HG03060 (cell line): ENCODE data around the gene SNCB.

Experiments
- ATAC-seq: cut with Tn5 transposase; IDR thresholded peaks from one replicate; pipeline ENCODE4 v1.9.1; 2021; ENCODE audit warnings: low read depth, moderate number of reproducible peaks; ENCODE audit not compliant: unreplicated experiment

SNCB gene

DNA sequence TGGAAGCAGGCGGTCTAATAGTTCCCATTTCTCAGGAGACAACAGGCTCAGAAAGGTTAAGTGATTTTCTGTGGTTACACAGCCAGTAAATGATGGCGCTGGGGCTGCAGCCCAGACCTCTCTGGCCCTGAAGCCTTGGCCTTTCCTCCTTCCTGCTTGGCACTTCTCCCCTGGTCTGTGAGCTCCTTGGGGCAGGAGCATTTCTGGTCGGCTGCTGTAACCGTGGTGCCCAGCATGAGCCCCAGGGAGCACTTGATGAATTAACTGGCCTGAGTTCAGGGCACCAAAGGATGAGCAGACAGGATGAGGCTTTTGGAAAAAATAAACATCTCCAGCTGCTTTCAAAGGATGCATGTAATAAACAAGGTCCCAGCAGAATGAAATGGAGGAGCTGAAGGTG lies 51.0 kb downstream of the SNCB start:
- ATAC-seq: no peak

DNA sequence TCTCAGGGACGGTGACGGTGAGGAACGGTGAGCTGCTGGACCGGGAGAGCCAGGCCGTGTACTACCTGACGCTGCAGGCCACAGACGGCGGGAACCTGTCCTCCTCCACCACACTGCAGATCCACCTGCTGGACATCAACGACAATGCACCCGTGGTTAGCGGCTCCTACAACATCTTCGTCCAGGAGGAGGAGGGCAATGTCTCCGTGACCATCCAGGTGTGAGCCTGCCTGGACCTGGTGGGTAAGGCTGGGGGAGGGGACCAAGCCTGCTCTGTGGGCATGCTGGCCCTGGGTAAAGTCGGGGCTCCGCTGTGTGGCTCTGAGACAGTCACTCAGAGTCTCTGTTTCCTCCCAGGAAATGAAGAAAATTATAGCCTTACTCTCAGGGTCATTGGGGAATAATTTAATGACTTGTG lies 51.9 kb downstream of the SNCB start:
- ATAC-seq: no peak

DNA sequence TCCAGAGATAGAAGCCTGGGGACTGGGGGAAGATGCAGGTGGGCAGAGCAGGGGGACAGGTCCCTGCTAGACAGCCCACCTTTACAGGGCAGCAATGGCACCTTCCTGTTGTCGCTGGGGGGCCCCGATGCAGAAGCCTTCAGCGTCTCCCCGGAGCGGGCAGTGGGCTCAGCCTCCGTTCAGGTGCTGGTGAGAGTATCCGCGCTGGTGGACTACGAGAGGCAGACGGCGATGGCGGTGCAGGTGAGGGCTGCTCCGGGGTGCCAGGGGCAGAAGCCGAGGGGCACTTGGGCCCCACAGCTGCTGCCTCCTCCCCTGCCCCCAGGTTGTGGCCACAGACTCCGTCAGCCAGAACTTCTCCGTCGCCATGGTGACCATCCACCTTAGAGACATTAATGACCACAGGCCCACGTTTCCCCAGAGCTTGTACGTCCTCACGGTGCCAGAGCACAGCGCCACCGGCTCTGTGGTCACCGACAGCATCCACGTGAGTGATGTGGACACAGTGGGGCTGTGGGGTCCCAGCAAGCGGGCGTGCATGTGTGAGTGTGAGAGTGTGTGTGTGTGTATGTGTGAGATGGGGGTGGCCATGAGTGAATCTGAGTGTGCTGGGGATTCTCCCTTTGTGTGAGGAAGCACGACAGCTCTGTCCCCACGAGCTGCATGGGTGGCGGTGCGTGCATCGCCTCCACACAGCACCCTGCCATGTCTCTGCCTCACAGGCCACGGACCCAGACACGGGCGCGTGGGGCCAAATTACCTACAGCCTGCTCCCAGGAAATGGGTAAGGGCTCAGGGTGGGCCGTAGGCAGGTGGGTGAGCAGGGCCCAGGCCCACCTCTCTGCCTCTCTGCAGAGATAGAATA lies 52.8 kb downstream of the SNCB start:
- ATAC-seq: no peak

DNA sequence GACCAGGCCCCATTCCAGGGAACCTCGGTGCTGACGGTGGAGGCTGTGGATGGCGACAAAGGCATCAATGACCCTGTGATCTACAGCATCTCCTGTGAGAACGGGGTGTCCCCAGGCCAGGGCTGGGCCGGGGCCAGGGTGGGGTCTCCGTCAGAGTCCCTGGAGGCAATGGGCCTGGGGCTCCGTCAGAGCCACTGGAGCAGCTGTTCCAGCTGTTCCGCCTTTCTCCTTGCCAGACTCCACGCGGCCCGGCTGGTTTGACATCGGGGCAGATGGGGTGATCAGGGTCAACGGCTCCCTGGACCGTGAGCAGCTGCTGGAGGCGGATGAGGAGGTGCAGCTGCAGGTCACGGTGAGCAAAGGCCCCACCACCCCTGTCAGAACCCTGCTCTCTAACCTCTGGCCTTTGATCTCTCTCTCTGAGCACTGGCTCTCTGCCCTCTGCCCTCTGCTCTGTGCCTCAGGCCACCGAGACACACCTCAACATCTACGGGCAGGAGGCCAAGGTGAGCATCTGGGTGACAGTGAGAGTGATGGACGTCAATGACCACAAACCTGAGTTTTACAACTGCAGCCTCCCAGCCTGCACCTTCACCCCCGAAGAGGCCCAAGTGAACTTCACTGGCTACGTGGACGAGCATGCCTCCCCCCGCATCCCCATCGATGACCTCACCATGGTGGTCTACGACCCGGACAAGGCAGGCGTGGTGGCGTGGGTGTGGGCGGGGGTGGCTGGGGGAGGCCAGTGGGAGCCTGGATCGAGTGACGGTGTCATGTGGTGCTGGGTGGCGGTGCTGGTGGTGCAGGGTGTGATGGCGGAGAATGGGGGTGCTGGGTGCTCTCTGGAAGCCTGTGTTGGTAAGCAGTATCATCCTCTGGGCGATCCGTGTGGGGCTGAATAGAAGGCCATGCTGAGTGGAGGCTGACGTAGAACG lies 54.6 kb downstream of the SNCB start:
- ATAC-seq: no peak

DNA sequence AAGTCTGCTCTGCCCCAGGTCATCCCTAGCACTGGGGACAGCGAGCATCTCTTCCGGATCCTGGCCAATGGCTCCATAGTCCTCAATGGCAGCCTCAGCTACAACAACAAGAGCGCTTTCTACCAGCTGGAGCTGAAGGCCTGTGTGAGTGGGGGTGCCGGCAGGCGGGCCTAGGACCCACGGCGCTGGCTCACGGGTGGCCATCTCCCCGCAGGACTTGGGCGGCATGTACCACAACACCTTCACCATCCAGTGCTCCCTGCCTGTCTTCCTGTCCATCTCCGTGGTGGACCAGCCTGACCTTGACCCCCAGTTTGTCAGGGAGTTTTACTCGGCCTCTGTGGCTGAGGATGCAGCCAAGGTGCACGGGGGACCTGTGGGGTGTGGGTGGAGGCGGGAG lies 55.3 kb downstream of the SNCB start:
- ATAC-seq: no peak

DNA sequence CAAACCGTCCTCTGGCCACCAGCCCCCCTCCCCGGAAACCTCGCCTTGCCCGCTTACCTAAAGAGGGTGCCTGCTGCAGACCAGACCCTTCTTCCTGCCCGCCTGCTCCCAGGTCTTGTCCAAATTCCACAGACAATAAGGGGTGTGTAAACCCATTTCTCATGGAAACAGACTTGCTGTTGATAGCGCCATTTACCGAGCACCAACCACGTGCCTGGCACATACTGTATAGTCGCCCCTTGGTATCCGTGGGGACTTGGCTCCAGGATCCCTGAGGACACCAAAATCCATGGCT lies 56.1 kb downstream of the SNCB start:
- no peak for ATAC-seq

DNA sequence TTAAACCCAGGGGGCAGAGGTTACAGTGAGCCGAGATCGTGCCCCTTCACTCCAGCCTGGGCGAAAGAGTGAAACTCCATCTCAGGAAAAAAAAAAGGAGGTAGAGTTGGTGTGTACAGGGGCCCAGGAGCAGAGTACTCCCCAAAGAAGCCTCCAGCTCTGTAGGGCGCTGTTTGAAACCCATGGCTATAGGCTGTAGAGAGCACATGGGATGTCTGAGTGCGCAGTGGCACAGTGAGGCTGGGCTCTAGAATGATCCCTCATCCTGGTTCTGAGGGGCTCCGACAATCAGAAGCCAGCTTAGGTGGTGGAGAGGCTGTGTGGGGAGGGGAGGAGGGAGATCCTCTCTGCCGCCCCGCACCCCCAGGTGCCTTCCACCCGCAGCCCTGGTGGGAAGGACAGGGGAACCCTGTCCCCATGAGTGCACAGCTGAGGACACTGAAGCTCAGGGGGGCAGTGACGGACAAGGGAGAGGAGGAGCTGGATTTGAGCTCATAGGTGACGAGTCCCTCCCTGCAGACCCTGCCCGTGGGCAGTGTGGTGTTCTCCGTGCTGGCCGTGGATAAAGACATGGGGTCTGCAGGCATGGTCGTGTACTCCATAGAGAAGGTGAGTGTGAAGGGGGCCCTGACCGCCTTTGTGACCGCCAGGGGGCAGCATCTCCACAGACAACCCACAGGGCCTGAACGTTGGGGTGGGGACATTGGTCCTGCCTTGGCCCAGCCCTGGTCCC lies 56.6 kb downstream of the SNCB start:
- ATAC-seq: no peak
